NCI-H2196 treated with DMSO at 0.1 percent for 48 hours (cell line): ENCODE measurements around the gene KLK12.

Experiments
- DNase-seq: peaks from one replicate; lab custom pipeline; 2025; ENCODE audit not compliant: unreplicated experiment; lab: John Stamatoyannopoulos, UW

The KLK12 gene

GRCh38 chr19:50983625-50984292, 51.0 kb downstream of the KLK12 start, which contains the start of gene KLK7:
Gene KLK7 (minus strand): TSS chr19:50983917. CDS start chr19:50982399, 1,518 bp downstream.
- no peak for DNase-seq

- DNase-seq, result no peak
Measured at GRCh38 chr19:50982186-50982585, 52.6 kb downstream of the KLK12 start.

- DNase-seq, result no peak
Measured at GRCh38 chr19:50981587-50982146, 53.1 kb downstream of the KLK12 start.

GRCh38 chr19:50980208-50980607, 54.6 kb downstream of the KLK12 start:
- no peak for DNase-seq

GRCh38 chr19:50979758-50980157, 55.0 kb downstream of the KLK12 start:
- DNase-seq, result no peak
